GM19463 (cell line): Measurements from ENCODE around the gene PRM3.

Experiments used
- ATAC-seq: cut with Tn5 transposase; IDR thresholded peaks from one replicate; pipeline ENCODE4 v1.9.1; 2021; ENCODE audit warnings: mild to moderate bottlenecking, moderate library complexity; ENCODE audit not compliant: unreplicated experiment

The PRM3 gene

DNA sequence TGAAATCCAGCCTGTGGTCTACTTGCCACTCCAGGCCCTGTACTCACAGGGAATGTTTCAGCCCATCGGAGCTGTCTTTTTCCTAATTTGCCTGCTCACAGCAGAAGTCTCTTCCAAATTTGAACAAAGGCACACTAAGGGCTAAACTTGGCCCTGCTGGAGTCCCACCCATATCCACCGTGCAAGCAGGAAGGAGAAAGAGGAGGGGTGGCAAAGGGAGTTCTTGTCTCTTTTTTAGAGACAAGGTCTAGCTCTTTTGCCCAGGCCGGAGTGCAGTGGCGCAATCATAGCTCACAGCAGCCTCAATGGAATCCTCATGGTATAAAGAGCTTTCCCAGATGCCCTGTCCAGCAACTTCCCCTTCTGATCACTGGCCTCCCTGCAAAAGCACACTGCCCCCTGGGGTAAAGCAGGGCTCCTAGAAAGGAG, 10.4 kb upstream of the PRM3 start:
- no peak for ATAC-seq

DNA sequence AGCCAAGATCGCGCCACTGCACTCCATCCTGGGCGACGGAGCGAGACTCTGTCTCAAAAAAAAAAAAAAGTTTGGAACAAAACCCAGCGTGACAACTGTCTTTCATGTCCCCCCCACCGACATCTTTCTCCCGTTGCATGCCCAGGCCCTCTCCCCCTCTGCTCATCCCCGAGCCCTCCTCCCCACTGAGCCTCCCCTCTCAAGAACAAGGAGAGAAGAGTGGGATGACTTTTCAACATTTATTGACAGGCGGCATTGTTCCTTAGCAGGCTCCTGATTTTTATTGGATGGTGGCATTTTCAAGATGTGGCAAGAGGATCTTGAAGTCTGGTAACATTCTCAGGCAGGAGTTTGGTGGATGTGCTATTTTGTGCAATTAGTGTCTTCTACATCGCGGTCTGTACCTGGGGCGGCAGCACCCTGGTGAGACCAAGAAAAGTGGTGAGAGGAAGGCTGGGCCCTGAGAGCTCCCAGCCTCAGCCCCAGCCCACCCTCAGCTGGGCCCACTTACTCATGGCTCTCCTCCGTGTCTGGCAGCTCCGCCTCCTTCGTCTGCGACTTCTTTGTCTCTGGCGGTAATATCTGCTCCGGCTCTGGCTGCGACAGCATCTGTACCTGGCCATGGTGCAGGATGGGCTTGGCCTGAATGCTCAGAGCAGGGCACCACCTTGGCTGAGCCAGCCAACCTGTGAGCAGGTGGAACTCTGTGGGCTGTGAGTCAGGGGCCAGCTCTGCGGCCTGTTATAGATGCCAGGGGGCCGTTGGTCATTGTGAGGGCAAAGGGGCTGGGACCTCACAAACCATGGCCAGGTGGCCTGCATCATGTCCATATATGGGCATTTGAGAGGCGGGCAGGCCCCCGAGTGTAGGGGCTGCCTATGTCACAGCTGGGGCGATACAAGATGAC, 7.4 kb upstream of the PRM3 start, which contains the start of gene PRM1:
Gene PRM1 (minus strand): TSS at position 715 of the 907 bp plus-strand sequence. CDS start 92 bp downstream, at position 623.
- ATAC-seq: no peak

DNA sequence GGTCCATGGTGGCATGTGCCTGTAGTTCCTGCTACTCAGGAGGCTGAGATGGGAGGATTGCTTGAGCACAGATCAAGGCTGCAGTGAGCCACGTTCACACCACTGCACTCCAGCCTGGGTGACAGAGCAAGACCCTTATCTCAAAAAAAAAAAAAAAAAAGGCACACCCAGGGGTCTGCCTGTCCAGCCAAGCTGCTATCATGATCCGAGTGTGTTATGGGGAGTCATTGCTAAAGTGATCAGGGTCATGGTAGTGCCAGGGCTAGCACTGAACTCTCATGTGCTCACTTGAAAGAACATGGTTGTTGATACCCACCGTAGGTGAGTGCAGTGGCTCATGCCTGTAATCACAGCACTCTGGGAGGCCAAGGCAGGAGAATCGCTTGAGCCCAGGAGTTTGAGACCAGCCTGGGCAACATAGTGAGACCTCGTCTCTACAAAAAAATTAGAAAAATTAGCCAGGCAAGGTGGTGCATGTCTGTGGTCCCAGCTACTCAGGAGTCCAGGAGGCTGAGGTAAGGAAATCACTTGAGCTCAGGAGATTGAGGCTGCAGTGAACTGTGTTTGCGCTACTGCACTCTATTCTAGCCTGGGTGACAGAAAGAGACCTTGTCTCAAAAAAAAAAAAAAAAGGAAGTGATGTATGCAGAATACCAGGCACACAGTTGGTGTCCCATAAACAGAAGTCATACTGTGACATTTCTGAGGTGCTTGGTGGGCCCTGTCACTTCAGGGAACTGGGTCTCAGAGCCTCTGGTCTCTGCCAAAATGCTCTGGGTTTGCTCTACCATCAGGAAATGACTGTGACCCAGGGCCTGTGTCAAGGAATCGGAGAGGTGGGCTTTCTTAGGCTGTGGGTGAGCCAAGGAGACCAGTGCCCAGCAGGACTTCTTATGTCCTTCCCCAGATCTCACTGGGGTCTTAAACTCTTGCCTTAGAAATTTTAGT, 5.5 kb upstream of the PRM3 start:
- no peak for ATAC-seq

DNA sequence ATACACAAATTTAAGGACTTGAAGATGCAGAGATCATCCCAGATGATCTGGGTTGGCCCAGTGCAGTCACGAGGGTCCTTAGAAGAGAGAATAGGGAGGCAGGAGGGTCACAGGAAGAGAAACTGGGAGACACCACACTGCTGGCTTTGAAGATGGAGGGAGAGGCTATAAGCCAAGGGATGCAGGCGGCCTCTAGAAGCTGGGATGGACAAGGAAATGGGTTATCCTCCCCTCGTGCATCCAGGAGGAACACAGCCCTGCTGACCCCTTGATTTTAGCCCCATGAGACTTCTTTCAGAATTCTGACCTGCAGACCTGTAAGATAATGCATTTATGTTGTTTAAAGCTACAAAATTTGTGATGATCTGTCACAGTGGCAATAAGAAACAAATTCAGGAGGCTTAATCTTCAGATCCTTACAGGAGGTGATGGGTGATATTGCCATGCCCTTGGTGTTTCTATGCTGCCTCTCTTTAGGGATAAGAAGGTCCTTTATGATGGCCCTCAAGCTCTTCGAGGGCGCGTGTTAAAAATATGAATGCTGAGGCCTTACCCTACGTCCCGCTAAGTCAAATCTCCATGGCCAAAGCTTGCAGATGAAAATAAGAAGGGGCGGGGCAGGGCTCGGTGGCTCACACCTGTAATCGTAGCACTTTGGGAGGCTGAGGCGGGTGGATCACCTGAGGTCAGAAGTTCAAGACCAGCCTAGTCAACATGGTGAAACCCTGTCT, 4.3 kb upstream of the PRM3 start:
- no peak for ATAC-seq

DNA sequence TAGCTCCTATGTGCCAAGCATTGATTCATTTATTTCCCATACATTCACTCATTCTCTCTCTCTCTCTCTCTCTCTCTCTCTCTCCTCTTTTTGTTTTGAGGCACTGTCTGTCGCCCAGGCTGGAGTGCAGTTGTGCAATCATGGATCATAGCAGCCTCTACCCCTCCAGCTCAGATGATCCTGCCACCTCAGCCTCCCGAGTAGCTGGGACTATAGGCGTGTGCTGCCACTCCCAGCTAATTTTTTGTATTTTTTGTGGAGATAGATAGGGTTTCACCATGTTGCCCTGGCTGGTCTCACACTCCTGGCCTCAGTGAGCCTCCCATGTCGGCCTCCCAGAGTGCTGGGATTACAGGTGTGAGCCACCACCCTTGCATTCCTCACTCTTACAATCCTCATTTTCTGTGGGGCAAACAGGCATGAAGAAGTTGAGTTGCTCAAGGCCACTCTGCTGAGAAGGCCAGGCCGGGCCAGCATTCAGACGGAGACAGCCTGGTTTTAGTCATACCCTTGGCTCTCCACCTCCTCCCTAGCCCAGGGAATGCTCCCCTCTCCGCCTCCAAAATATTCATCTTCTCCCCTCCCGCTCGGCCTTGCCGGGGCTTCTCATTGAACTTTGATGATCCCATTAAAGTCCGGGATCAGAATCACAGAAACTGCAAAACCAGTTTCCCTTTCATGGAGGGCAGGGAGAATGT, 3.6 kb upstream of the PRM3 start:
- no peak for ATAC-seq

DNA sequence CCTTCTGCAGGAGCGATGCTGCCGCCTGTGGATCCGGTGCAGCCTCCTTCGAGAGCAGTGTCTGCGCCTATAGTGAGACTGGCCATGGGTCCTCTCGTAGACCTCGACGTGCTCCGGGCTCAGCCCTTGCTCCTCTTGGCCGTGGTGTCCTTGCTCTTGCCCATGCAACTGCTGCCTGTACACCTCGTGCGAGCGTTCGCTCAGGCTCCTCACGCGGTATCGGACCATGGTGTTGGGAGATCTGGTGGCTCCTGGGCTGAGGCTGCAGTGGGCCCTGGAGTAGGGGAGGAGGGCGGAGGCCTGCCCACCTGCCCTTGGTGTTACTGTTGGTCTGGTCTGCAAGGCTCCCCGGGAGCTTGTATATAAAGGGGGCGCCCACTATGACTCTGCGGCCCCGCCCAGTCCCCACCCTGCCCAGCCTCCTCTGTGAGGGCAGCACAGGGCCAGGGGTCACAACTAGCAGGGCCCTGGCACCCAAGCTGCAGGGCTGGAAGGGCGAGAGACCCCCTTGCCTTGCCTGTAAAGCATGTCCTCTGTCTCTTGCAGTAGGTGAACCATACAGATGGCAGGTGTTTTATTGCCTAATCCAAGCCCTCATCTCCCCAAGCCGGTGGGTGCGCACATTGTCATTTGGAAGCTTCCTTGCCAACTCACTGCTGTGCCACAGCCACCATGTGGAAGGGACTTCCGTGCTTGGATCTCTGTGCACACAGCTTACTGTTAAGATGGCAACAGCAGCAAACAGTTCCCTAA, 2.9 kb upstream of the PRM3 start, which contains the start of gene PRM2:
Gene PRM2 (minus strand): TSS at position 338 of the 753 bp plus-strand sequence. CDS start 110 bp downstream, at position 228.
- no peak for ATAC-seq

DNA sequence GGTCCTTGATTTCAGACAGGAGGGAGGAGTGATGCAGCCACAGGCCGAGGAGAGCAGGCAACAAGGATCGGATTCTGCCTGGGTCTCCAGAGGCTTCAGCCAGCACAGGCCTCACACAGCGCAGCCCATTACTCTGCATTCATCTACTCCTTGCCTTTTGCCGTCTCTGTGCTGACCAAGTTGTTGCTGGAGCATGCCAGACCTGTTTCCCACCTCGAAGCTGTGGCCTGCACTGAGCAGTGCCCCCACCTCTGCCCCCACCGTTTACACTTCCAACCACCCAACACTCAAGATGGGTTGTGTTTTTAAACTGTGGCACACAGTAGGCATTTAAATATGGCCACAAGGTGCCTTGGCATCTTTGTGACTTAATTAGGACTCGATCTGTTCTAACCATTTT, 1.5 kb upstream of the PRM3 start:
- ATAC-seq: no peak

DNA sequence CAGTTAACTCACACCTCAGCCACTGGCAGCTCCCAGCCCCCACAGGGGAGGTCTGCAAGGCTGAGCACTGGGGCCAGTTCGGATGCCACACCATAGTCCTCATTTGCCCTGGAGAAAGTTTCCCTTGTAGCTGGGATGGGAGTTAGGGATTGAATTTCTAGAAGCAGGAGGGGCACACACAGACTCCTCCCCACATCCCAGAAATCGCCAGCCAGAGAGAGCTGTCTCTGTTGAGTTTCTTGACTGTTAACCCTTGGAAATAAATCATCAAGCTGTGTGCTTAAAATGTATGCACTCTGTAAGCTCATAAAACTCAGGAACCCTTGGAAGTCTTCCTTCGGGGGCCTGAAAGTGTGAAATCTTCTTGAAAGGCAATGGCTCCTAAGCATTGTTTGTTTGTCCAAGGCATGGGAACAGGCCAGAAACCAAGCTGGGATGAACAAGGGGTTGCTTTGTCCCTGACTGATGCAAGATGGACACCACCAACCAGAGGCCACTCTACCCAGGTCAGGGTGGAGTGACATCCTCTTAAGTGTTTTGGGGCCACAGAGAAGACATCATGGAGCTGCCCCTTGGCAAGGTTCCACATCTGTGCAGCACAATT, 394 bp upstream of the PRM3 start:
- no peak for ATAC-seq

DNA sequence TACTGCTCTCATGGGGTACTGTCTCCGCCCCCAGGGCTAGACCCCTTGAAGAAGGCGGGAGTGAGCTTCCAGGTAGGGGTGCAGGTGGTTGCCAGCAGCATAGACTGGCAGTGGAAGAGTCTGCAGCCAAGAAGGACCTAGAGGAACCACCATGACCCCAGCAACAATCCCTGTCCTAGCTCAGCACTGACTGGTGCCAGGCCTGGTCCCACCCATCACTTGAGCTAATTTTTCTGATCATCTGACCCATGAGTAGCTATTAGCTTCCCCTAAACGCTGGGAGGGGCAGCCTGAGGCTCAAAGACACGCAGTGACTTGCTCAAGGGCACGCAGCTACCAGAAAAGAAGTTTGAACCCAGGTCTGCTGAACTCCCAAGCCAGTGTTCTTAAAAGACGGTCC, 945 bp downstream of the PRM3 start:
- ATAC-seq: no peak

DNA sequence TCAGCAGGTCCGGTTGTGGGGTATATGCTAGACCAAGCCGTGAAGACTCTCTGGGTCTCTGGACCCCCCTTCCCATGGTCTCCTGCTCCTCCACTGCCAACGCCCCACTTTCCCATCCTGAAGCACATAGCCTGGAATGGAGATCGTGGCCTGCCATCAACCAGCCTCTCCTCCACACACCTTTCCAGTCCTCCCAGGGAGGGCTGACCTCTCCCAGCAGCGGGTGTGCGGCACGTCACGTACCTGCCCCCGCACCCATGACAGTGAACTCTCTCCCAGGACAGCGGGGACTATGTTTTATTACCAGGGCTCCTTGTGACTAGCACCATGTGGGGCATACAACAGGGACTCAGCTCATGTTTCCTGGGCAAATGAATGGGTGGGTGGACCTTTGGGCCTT, 1.8 kb downstream of the PRM3 start:
- ATAC-seq: no peak

DNA sequence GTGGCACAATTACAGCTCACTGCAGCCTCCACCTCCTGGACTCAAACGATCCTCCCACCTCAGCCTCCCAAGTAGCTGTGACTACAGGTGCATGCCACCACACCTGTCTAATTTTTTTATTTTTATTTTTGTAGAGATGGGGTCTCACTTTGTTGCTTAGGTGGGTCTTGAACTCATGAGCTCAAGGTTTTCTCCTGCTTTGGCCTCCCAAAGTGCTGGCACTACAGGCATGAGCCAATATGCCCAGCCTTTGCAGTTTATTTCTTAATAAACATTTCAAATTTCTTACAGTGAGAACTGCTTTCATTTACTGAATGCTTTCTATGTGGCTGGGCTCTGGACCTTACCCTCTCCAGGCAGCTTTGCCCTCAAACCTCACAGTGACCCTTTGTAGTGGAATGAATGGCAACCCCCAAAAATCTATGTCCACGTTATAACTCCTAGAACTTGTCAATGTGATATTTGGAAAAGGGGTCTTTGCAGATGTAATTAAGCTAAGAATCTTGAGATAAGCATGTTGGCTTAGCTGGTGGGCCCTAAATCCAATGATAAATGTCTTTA, 2.7 kb downstream of the PRM3 start:
- no peak for ATAC-seq

DNA sequence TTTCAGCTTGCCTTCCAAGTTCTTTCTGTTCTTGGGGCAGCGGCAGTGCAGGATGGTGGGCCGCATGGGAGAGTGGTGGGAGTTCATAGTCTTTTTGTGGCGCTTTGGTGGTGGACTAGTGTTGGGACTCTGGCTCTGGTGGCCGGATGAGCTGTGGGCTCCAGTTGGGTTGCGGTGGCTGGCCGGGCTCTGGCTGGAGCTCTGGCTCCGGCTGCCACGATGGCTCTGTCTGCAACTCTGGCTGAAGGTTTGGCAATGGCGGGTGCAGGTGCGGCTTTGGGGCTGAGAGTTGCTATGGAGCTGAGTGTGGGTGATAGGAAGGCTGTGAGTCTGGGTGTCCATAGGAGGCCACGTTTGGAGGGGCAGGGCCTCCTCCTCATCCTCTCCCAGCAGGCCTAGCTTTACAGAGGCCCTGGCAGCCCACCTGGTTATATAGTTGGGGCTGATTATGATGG, 4.5 kb downstream of the PRM3 start, which contains the start of gene TNP2:
Gene TNP2 (minus strand): TSS at position 405 of the 455 bp plus-strand sequence. CDS start 63 bp downstream, at position 342.
- ATAC-seq: no peak

DNA sequence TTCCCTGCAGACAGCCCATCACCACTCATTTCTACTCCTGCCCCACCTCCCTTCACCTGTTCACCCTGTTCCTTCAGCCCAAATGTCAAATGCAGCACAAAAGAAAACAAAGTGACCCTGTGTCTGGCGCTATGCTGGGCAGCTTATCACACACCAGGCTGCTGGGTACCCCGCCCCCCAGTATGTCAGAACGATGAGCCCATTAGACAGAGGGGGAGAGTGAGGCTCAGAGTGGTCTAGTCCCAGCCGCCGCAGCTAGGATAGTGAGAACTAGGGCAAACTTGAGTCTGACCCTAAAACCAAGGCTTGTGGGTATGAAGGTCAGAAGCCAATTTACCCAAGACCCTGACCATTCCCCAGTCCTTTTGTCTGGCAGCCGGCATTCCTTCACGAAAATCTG, 8.3 kb downstream of the PRM3 start:
- no peak for ATAC-seq

DNA sequence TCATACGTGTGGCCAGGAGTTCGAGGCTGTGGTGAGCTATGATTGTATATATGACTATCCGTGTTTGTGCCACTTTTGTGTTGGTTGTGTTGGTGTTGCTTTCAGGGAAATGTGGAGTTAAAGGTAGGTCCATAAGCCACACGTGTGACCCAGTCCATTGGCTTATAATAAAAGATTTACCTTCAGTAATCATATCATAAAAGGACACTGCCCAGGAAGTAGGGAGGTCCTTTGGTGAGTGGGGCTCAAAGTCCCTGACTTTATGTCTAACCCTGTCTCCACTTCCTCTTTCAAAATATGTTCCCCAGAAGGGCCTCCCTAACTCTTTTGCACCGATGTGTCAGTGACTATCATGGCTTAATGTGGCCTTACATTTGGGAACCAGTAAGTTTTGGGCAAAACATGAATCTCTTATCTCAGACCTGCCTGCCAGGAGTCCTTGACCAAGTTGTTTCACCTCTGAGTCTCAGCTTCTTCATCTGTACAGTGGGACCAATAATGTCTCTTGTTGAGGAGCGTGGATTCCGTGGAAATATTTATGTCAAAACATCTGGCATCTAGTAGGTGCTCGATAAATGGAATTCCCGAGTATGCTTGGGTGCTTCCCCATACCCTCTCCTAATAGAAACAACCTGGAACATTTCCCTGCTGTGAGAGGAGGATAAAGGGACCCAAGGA, 9.1 kb downstream of the PRM3 start:
- no peak for ATAC-seq

DNA sequence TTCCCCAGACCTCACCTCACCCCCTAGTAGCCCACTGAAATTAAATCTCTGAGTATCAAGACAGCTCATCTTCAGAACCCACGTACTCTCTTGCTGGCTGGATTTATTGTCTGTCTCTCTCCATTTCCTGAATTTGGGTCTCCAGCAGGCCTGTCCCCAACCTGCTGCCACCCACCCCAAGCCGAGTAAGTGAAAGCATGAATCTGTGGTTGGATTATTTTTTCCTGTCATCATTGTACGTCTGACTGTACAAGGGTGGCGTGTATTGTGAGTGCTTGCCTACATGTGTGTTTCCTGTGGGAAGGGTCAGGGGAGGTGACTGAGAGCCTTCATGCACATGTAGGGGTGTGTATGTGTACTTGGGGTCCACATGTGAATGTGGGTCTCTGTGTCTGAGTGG, 9.7 kb downstream of the PRM3 start:
- ATAC-seq: no peak

DNA sequence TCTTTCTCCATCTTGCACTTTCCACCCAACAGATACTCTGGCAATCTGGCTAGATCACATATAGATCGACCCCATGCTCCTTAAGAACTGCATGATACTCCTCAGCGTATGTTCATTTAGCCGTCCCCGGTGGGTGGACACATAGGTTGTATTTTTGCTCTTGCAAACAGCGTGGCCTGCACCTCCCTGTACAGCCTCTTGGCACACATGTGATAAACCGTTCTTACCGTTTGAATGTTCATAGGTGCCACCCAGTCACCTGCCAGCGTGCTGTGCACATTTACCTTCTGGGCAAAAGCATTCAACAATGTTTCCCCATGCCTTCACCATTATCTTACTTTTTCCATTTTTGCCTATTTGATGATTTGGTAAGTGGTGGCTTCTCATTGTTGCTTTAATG, 10.5 kb downstream of the PRM3 start:
- no peak for ATAC-seq

DNA sequence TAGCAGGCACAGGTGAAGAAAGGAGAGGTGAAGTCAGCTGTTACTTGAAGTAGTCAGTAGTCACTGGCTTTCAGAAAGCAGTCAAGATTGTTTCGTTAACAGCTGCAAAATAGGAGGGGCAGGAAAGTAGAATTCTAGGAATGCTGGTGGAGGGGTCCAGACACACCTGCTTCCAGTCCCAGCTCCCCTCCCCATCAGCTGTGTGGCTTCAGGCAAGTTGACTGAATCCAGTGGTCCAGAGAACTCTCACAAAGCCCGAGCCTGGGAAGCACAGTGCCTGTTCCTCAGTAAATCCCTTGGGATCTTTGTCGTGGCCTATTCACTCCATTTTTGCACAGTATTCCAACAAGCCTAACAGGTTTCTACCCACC, 12.8 kb downstream of the PRM3 start:
- ATAC-seq: no peak
